ENCODE data around the gene MAP2K3.
"Not testable (repeated sequence)": the region's sequence is repeated elsewhere in the genome, so short reads cannot be mapped to it uniquely, and the experiment has no call there.

MAP2K3 gene

GRCh38 chr17:21313761-21314160 lies 29.2 kb downstream of the MAP2K3 start:
- not testable (repeated sequence) for DNase-seq

- not testable (repeated sequence) for DNase-seq
These were observed 29.8 kb downstream of the MAP2K3 start for GRCh38 chr17:21314261-21314664.

- not testable (repeated sequence) for DNase-seq
These were observed 30.2 kb downstream of the MAP2K3 start for GRCh38 chr17:21314701-21315111.

GRCh38 chr17:21315246-21316000 lies 30.9 kb downstream of the MAP2K3 start:
- not testable (repeated sequence) for DNase-seq

GRCh38 chr17:21316212-21316886 lies 31.8 kb downstream of the MAP2K3 start:
- not testable (repeated sequence) for DNase-seq

- not testable (repeated sequence) for DNase-seq
These were observed 32.5 kb downstream of the MAP2K3 start for GRCh38 chr17:21316887-21317500.

- DNase-seq, result not testable (repeated sequence)
These were observed 33.3 kb downstream of the MAP2K3 start for GRCh38 chr17:21317821-21318220.

GRCh38 chr17:21318439-21318838 lies 33.9 kb downstream of the MAP2K3 start:
- DNase-seq, result no peak

- DNase-seq, result not testable (repeated sequence)
These were observed 34.3 kb downstream of the MAP2K3 start for GRCh38 chr17:21318856-21319255.

GRCh38 chr17:21319256-21319655 lies 34.7 kb downstream of the MAP2K3 start:
- not testable (repeated sequence) for DNase-seq

- not testable (repeated sequence) for DNase-seq
These were observed 35.3 kb downstream of the MAP2K3 start for GRCh38 chr17:21319686-21320375.

GRCh38 chr17:21320430-21320829 lies 35.9 kb downstream of the MAP2K3 start:
- not testable (repeated sequence) for DNase-seq

GRCh38 chr17:21321061-21321460 lies 36.5 kb downstream of the MAP2K3 start:
- DNase-seq, result not testable (repeated sequence)

- not testable (repeated sequence) for DNase-seq
These were observed 37.3 kb downstream of the MAP2K3 start for GRCh38 chr17:21321744-21322191.

- not testable (repeated sequence) for DNase-seq
These were observed 39.0 kb downstream of the MAP2K3 start for GRCh38 chr17:21323257-21324111.

- not testable (repeated sequence) for DNase-seq
These were observed 40.2 kb downstream of the MAP2K3 start for GRCh38 chr17:21324741-21325140.

- not testable (repeated sequence) for DNase-seq
These were observed 43.4 kb downstream of the MAP2K3 start for GRCh38 chr17:21327921-21328320.

- DNase-seq, result not testable (repeated sequence)
These were observed 44.3 kb downstream of the MAP2K3 start for GRCh38 chr17:21328778-21329177.

- no peak for DNase-seq
These were observed 46.1 kb downstream of the MAP2K3 start for GRCh38 chr17:21330436-21331160.

- DNase-seq, result not testable (repeated sequence)
These were observed 52.2 kb downstream of the MAP2K3 start for GRCh38 chr17:21336541-21337294.
